GM12874 (cell line): ENCODE results near the gene SCN3A.

Experiments
- TF ChIP-seq, protein P1 (sequence below): IDR thresholded peaks from 2 replicates; pipeline ENCODE4 v1.5.1; 2011; ENCODE audit warnings: low read depth, mild to moderate bottlenecking, control low read depth, low read length, moderate library complexity; ENCODE audit not compliant: insufficient read depth

SCN3A gene

DNA sequence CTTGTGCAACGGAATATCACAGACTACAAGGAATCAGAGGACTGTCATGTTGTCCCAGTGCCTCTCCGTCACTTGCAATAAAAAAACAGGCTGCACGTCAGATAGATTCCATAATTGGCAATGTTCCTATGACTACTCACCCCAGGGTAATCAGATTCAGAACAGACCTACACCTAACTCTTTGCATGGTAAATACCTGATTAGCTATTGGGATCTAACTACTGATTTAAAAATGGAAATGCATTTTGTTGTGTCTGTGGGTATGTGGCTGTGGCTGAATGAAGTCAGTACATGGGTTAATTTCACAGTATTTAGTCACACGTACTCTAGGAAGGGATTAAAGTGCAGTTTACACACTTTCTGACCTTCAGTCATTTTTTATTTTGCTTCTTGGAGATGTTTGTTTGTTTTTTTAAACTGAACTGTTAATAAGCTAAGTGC lies 91.7 kb downstream of the SCN3A start:
- TF ChIP-seq, protein P1, sequence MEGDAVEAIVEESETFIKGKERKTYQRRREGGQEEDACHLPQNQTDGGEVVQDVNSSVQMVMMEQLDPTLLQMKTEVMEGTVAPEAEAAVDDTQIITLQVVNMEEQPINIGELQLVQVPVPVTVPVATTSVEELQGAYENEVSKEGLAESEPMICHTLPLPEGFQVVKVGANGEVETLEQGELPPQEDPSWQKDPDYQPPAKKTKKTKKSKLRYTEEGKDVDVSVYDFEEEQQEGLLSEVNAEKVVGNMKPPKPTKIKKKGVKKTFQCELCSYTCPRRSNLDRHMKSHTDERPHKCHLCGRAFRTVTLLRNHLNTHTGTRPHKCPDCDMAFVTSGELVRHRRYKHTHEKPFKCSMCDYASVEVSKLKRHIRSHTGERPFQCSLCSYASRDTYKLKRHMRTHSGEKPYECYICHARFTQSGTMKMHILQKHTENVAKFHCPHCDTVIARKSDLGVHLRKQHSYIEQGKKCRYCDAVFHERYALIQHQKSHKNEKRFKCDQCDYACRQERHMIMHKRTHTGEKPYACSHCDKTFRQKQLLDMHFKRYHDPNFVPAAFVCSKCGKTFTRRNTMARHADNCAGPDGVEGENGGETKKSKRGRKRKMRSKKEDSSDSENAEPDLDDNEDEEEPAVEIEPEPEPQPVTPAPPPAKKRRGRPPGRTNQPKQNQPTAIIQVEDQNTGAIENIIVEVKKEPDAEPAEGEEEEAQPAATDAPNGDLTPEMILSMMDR: no peak

DNA sequence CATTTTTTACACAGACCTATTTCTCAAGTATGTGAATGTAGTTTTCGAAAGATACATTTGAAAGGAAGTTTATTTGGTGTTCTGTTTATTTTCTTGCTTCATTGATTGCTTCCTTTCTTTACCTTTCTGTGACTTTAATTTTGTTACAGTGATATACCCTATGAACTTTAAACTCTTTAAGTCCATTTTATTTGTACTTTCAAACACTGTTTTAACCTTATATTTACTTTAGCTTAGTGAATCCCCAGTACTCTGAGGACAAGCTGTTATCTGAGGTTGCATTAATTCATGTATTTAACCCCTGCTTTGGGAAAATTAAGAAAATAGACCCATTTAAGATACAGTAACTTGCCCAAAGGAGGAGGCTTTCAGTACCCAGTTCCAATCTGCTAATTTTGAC lies 93.5 kb downstream of the SCN3A start:
- TF ChIP-seq, protein P1: no peak

DNA sequence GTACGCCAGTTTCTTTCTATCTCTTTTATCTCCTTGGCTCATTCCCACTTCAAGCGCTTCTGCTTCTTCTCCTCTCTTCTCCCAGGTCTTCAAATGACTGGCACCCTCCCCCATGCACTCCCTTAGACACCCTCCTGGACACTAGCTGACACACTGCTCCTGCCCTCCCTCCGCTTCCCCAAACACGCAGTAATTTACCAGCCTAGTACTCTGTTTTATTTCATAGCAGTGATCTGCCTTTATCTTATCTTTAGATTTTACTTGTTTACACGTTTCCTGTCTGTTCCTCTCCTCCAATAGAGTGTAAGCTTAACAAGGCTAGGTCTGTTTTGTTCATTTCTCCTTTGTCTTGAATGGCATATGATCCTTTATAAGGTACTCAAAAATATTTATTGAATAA lies 93.9 kb downstream of the SCN3A start:
- TF ChIP-seq, protein P1: no peak

DNA sequence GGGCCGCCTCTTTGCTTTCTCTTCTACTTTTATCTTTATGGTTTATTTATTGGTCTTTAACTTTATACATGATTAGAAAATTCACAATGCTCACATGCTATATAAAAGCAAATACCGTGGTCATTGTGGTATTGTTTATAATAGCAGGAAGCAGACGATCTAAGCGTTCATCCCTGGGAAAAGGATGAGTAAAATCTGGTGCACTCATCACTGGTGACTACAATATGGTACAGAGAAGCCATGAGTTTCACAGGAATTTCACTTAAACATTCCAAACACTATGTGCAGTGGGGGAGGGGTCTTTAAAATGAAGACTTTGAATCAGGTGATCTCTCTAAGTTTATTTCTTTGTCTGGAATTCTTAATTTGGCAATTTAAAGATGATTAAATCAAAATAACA lies 97.9 kb downstream of the SCN3A start:
- TF ChIP-seq, protein P1: no peak

DNA sequence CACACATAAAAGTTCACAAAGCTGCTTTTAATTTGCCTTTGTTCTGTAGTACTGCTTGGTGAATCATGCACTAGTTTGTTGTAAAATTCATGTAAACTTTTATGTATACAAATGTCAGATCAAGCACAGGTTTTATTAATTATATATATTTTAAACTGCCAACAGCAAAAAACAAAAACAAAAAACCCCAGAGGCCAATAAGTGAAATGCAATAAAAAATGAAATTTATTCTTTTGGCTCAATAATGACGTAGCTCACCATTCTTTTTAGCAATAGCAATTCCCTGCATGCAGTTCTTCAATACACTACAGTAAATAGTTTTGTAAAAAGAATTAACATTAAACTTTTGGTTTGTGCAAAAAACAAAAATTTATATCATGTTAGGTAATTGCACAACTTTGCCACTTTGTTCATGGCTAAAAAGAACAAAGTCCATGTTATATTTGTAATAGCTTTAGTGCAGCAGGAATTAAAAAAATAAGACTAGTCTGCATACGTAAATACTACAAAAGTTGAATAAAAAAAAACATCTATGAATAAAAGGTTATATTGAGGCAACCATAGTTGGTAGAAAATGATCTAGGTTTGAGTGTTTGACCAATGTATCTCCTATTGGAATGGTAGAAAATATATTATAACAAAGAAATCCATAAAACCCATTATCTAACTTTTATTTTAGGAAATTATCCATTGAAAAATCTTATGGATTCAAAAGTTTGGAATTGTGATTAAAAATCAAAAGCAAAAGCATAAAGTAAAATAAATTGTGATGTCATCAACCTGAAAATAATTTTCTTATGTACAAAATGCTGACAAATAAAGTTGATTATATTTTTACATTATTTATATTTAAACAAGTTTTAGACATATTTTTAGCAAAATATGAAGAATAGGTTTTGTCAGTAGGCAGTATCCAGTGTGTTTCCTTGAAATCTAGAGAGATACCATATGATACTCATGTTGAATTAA lies 115.6 kb downstream of the SCN3A start:
- TF ChIP-seq, protein P1: no peak

DNA sequence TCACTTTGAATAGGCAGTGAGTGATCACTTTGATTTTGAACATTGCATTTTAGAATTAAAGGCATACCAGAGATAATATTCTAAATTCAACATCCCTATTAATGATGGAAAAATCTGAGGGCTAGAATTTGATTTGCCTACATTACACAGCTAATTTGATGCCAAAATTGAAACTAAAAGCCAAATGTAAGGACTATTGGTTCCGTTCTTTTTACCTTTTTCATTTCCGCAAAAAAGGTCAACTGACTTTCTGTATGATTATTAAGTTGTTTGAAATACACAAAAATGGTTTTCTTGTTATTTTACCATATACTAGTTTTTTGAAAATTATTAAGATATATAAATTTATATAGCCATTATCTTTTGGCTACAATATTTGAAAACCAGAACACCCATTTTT lies 117.5 kb downstream of the SCN3A start:
- TF ChIP-seq, protein P1: no peak

DNA sequence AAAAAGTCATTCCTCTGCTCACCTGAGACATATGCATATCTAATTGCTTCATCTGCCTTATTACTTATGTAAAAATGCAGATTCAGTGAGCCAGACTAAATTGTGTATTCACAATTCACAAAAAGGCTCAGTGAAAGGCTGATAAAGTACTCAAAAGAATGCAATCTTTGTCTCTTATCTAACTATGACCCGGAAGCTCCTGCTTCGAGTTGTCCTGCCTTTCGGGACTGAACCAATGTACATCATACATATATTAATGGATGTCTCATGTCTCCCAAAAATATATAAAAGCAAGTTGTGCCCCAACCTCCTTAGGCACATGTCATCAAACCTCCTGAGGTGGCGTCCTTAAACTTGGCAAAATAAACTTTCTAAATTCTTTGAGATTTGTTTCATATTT lies 120.5 kb downstream of the SCN3A start:
- TF ChIP-seq, protein P1: no peak
